GM21786 (cell line): ENCODE measurements around the gene BACE2.

Experiments used
- ATAC-seq: cut with Tn5 transposase; IDR thresholded peaks from one replicate; pipeline ENCODE4 v1.9.1; 2021; ENCODE audit not compliant: unreplicated experiment

BACE2 gene

DNA sequence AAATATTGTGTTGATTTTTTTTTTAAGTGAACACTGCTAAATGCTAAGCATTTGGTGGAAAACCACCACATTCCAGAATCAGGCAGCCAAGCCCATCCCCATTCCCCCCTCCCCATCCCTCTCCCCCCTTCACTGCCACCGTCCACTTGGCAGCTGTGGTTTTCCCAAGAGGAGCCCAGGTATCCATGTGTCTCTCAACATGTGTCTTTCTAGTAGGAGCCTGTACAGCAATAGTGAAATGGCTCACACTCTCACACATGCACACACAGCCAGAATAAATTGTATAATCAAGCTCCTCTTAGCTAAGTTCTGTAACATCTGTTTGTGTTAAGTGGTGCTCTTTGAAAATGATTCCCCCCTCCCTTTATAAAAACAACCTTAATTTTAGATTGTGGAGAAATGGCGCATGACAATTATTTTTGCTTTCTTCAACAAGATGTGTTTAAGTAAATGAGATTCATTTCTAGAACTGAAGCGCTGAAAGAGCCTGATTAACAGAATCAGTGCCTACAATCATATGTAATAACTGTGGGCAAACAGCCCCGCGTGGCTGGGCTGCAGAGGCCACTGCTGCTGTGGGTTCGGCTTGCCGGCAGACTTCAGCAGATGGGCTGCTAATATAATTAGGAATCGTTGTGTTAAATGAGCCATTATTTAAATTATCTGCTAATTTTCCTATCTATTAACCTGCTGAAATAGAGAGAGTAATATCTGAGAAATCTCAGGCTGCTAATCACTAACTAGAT is 43.3 kb downstream of the BACE2 start:
- no peak for ATAC-seq

DNA sequence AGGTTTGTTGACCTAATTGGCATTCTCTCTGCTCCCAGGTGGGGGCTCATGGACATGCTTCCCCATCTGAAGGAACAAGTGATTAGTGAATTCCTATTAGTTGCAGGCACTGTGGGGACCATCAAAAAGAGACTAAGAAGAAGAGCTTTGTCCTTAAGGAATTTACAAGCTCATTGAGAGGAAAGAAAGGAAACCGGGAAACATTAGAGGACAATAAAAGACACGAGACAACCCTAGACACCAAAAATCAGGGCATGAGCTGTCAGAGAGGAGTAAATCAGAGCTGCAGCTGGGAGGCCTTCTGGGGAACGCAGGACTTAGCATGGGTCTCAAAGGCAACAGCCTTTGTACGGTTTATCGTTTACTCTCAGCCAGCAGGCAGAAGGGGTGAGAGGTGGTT is 45.1 kb downstream of the BACE2 start:
- ATAC-seq: no peak

DNA sequence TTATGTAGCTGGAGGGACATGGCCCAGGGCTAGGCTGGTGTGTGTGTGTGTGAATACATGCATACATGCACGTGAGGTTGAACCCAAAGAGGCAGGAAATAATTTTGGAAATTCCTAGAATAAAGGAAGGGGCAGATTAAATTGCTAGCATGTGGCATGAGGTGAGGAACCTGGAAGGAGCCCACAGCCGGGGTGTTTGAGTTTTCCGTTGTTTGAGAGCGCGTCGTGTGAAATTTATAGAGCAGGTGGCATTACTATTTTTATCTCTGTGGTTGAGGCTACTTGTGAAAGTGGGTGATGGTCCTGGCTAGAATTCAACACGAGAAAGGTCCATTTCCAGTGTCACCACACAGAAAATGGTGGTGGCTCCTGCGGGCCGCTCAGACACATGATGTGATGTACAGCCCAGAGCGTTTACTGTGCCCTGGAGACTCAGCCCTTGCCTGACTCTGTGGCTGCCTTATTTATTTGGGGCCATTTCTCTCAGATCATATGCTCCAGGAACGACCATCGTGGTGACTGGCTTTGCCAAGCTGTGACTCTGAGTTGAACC is 48.0 kb downstream of the BACE2 start:
- ATAC-seq: no peak

- no peak for ATAC-seq
These were observed 48.5 kb downstream of the BACE2 start for GRCh38 chr21:41216486-41216885.

DNA sequence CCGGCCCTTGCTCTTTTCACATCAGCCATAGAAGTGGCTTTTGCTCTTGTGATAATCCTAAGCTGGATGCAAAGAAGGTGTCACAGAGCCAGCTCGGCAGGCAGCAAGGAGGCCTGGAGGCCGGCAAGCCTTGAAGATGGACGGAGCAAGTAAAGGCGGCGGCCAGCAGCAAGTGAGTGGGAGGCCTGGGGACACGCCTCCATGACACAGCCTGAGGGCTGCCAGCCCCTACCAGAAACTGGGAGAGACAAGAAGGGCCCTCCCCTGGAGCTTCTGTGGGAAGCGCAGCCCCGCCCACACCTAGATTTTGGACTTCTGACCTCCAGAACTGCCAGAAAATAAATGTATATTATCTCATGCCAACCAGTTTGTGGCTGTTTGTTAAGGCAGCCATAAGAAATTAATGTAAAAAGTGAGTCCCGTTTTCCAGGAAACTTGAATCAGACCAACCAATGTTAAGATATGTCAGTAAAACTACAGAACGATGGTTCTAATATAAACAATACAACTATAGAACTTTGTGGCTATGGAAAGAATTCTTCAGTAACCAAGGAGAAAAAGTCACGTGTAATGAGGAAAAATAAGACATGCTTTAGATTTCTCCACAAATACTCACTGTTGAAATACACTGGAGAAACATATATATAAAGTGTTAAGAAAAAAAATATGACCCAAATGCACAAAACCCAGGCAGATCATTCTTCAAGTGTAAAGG is 49.9 kb downstream of the BACE2 start:
- ATAC-seq: no peak

GRCh38 chr21:41219498-41220207 is 51.7 kb downstream of the BACE2 start:
- ATAC-seq: no peak

GRCh38 chr21:41220208-41220733 is 52.3 kb downstream of the BACE2 start:
- no peak for ATAC-seq

DNA sequence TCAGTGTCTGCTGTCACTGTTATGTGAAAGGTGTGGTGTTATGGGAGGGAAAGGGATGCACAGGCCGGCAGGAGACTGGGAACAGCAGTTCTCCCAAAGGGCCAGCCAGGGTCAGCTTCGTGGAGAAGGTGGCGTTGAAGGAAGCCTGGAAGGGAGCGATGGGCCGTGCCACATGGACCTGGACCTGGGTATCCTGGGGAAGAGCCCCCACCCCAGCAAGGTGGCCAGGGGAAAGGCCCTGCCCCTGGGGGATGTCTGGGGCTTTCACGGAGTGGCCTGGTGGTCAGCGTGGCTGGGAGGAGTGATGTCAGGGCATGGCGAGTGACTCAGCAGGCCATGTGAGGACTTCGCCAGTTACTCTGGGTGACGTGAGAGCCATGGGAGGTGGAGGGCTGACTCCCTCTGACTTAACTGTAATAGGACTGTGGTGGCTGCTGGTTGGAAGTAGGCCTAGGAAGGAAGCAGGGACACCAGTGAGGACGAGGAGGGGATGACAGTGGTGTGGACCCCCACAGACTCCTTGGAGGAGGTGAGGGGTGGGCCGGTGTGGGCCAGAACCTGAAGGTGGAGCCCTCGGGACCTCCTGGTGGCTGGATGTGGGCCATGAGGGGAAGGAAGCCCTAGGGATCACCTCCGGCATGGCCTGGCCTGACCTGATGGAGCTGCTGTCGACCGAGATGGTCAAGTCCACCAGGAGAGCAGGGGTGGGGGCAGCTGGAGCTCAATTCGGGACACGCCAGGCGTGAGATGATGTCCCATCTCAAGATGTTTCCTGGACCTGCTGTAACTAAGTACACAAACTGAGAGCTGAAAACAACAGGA is 54.5 kb downstream of the BACE2 start:
- ATAC-seq: no peak

DNA sequence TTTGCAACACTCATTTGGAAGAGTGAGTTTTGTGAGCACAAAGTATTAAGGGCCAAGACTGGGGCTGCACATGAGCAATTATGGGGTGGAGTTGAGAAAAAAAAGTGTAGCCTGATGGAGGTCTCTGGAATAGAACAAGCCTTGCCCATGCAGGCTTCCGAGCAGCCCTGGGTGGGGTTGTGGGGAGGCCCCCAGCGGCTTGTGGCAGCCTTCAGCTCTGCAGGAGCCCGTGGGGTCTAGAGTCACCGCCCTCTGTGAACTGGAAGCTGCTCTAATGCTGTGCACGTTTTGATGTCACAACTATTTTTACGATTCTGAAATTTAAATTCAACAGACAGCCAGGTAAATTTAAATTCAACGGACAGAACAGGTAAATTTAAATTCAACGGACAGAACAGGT is 58.9 kb downstream of the BACE2 start:
- ATAC-seq: no peak

GRCh38 chr21:41227357-41228005 is 59.5 kb downstream of the BACE2 start:
- ATAC-seq: no peak

- ATAC-seq: no peak
These were observed 60.0 kb downstream of the BACE2 start for GRCh38 chr21:41228006-41228370.

DNA sequence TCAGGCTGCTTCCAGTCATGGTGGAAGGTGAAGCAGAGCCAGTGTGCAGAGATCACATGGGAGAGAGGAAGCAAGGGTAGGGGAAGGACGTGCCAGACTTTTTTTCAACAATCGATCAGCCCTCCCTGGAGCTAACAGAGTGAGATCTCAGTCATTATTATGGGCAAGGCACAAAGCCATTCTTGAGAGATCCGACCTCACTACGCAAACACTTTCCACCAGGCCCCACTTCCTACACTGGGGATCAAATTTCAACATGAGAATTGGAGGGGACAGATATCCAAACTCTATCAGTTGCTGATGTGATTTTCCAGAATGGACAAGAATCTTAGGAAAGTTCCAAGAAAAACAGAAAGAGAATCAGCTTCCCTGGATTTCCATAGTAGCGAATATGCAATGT is 60.5 kb downstream of the BACE2 start:
- ATAC-seq: no peak

DNA sequence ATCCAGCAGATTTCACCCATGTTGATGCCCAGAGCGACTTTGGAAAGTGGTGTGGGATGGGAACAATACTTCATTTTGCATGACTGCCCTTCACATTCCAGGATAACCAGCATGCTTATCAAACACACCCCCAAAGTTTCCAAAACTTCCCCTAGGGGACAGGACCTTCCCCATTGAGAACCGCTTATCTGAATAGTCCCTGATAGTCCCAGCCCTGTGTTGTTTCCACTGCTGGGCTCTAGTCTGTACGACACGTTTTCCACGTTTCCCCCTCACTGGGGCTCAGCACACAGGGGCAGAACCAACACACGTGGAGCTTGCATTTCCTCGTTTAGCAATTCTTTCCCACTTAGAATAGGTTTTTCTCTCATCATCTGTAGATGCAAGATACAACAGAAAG is 61.0 kb downstream of the BACE2 start:
- no peak for ATAC-seq

DNA sequence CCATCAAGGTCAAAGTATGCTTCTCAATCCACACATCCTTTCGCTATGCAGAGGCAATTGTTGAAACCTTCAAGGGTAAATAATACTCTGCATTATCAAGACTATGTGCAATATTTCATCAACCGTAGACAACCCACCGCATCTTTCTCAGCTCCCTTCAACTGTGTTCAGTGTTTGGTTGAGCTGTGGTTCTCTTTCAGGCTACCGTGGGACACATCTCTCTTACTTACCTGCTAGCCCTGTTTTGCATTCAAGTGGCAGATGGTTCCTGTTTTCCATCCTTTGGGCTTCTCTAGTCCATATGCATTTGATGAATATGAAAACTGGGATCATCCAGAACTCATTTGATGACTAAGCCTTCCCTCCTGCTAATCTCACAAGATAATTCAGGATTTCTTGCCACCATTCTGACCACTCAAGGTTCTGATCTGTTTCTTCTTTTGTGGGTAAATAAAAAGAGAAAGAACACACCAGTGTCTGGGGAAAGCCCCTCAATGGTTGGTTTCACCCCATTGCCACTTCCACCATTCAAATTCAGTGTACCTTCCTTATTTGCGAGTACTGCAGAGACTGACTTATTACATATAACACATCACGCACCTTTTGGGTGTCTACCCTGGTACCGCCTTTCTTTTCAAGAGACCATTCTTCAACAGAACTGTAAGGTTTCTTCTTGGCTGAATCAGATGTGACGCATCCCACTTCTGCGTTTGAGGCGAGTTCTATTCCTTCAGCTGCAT is 61.7 kb downstream of the BACE2 start:
- ATAC-seq: no peak

- no peak for ATAC-seq
These were observed 62.5 kb downstream of the BACE2 start for GRCh38 chr21:41230497-41230896.

- ATAC-seq: no peak
These were observed 63.1 kb downstream of the BACE2 start for GRCh38 chr21:41231060-41231459.

DNA sequence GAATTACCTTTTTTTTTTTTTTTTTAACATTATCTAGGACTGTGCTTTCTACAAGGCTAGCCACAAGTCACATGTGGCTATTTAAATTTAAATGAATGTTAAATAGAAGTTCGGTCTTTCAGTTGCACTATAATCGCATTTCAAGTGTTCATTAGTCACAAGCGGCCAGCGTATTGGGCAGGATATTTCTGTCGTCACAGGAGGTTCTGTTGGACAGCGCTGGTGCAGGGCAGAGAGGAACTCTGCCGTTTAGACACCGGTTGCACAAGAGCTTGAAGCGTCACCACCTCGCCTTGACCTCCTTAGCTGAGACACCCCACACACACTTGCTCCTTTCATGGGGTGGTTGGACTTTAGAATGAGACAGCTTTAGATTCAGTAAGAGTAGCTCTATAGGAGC is 64.1 kb downstream of the BACE2 start:
- ATAC-seq: no peak

GRCh38 chr21:41233916-41234315 is 66.0 kb downstream of the BACE2 start:
- ATAC-seq: no peak

DNA sequence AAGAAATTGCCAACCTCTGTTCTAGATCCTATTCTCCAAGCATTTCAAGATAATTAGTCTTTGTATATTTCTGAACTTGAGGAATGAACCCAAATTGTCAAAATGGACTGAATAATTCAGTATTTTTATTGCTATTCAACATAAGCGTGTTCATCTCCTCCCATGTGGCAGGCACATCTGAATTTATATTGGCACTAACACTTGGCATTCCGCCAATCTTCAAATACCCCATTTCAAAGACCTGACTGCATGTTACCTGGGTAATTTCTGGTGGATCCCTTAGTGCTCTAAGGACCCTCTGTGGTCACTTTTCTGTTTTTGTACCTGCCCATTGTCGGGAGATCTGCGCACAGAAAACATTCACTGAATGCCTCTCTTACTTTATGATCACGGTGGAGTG is 66.6 kb downstream of the BACE2 start:
- no peak for ATAC-seq

DNA sequence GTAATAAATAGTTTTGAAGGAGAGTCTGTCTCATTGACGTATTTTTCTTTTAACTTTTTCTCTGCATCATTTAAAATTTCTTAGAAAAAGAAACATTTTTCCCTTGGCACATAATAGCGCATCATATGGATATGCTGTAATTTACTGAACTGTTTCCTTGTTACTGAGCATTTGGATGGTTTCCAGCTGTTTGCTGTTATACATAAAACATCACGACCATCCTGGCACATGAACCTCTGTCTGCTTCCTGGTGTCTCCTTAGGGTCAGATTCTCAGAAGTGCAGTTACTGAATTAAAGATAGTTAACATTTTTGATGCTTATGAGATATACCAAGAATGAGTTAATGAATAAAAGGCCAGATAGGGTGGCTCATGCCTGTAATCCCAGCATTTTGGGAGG is 67.2 kb downstream of the BACE2 start:
- no peak for ATAC-seq
